H1 (cell line): Measurements from ENCODE around the gene RASGRP1.

Experiments used
- CHD2 ChIP-seq: IDR thresholded peaks from 2 replicates; pipeline ENCODE4 v1.6.1; 2012; ENCODE audit warnings: low read length, improper control_type of control experiment
- EP300 ChIP-seq, 2 experiments: IDR thresholded peaks; 1 replicate in 1 of 2; 2 replicates in 1 of 2; pipeline ENCODE4 v1.6.1; 2011 to 2012; ENCODE audit warnings: low read depth in 2 of 2, low read length in 2 of 2, mild to moderate bottlenecking in 2 of 2, borderline replicate concordance in 1 of 2, inconsistent platforms in 1 of 2, moderate library complexity in 1 of 2
- EZH2 ChIP-seq: fragments of 200-600 bp; sonication (generic); IDR thresholded peaks from 2 replicates; pipeline ENCODE4 v1.7.1; 2012; ENCODE audit warnings: low read depth, mild to moderate bottlenecking, moderate library complexity, low read length, inconsistent platforms; ENCODE audit not compliant: severe bottlenecking
- KDM1A ChIP-seq: fragments of 200-600, 300-600 bp; sonication (generic); IDR thresholded peaks from 2 replicates; pipeline ENCODE4 v1.7.1; 2016; ENCODE audit warnings: mild to moderate bottlenecking, low read length, borderline replicate concordance
- KDM5A ChIP-seq: fragments of 200-600 bp; IDR thresholded peaks from 2 replicates; pipeline ENCODE4 v1.7.1; 2012; ENCODE audit warnings: mild to moderate bottlenecking, low read length, inconsistent platforms, mixed read lengths
- POLR2A ChIP-seq, 2 experiments: IDR thresholded peaks; 1 replicate in 1 of 2; 2 replicates in 1 of 2; pipeline ENCODE4 v1.6.1; 2011; ENCODE audit warnings: low read depth in 2 of 2, low read length in 2 of 2, mild to moderate bottlenecking in 2 of 2; ENCODE audit errors: control extremely low read depth in 1 of 2
- POLR2AphosphoS5 ChIP-seq: IDR thresholded peaks from 2 replicates; pipeline ENCODE4 v1.6.1; 2011; ENCODE audit warnings: low read depth, low read length
- RFX5 ChIP-seq: IDR thresholded peaks from 2 replicates; pipeline ENCODE4 v1.6.1; 2011; ENCODE audit warnings: low read depth, low read length, improper control_type of control experiment, borderline replicate concordance
- SP1 ChIP-seq: IDR thresholded peaks from 2 replicates; pipeline ENCODE4 v1.6.1; 2011; ENCODE audit warnings: low read depth, low read length
- SRF ChIP-seq: IDR thresholded peaks from 2 replicates; pipeline ENCODE4 v1.6.1; 2011; ENCODE audit warnings: mild to moderate bottlenecking, low read depth, low read length, moderate library complexity
- TCF12 ChIP-seq: IDR thresholded peaks from 2 replicates; pipeline ENCODE4 v1.6.1; 2011; ENCODE audit warnings: low read depth, mild to moderate bottlenecking, low read length
- TF ChIP-seq, protein P1 (sequence below), 3 experiments: IDR thresholded peaks; 1 replicate in 2 of 3; 2 replicates in 1 of 3; pipeline versions ENCODE4 v1.5.1 to v1.6.1; 2011; ENCODE audit warnings: low read length in 3 of 3, mild to moderate bottlenecking in 3 of 3, inconsistent platforms in 2 of 3, low read depth in 1 of 3, moderate library complexity in 1 of 3; ENCODE audit not compliant: insufficient read depth in 1 of 3; ENCODE audit errors: control extremely low read depth in 1 of 3
- TF ChIP-seq, protein P2 (sequence below): fragments of 300-600 bp; sonication (generic); IDR thresholded peaks from 2 replicates; pipeline ENCODE4 v1.7.1; 2012; ENCODE audit warnings: low read length, moderate library complexity, mild to moderate bottlenecking, inconsistent platforms; ENCODE audit not compliant: insufficient replicate concordance

DNA sequence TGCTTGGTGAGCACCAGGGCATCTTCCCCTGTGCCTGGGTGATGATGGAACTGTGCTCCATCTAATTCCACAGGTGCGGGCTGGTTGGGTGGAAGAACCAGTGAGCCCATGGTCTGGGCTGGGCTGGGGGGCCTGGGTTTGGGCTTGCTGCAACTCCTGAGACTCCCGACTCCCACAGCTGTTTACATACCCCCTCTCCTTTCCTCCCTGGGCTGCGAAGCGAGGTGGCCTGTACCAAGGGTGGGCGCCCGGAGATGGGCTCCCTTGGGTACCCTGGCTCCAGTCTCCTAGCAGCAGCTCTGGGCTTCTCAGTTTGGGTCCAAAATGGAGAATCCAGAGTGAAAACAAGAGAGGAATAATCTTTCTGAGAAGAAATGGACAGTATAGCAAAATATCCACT, 105.1 kb downstream of the RASGRP1 start:
- TF ChIP-seq SRF (no peak), EZH2 (no peak), KDM5A (no peak), EP300 (IDR thresholded peaks at IDR 0.05; ENCODE audit: borderline replicate concordance in 1 of 2, low read depth in 2 of 2, low read length in 2 of 2) (no peak), RFX5 (no peak), POLR2A (IDR thresholded peaks at IDR 0.05; ENCODE audit: control extremely low read depth in 1 of 2, low read depth in 2 of 2, low read length in 2 of 2) (no peak), TCF12 (no peak), SP1 (no peak), KDM1A (no peak), CHD2 (no peak), POLR2AphosphoS5 (no peak)
- TF ChIP-seq, protein P1, sequence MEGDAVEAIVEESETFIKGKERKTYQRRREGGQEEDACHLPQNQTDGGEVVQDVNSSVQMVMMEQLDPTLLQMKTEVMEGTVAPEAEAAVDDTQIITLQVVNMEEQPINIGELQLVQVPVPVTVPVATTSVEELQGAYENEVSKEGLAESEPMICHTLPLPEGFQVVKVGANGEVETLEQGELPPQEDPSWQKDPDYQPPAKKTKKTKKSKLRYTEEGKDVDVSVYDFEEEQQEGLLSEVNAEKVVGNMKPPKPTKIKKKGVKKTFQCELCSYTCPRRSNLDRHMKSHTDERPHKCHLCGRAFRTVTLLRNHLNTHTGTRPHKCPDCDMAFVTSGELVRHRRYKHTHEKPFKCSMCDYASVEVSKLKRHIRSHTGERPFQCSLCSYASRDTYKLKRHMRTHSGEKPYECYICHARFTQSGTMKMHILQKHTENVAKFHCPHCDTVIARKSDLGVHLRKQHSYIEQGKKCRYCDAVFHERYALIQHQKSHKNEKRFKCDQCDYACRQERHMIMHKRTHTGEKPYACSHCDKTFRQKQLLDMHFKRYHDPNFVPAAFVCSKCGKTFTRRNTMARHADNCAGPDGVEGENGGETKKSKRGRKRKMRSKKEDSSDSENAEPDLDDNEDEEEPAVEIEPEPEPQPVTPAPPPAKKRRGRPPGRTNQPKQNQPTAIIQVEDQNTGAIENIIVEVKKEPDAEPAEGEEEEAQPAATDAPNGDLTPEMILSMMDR (IDR thresholded peaks at IDR 0.05; ENCODE audit: control extremely low read depth in 1 of 3, insufficient read depth in 1 of 3, low read depth in 1 of 3, low read length in 3 of 3): no peak
- TF ChIP-seq, protein P2, sequence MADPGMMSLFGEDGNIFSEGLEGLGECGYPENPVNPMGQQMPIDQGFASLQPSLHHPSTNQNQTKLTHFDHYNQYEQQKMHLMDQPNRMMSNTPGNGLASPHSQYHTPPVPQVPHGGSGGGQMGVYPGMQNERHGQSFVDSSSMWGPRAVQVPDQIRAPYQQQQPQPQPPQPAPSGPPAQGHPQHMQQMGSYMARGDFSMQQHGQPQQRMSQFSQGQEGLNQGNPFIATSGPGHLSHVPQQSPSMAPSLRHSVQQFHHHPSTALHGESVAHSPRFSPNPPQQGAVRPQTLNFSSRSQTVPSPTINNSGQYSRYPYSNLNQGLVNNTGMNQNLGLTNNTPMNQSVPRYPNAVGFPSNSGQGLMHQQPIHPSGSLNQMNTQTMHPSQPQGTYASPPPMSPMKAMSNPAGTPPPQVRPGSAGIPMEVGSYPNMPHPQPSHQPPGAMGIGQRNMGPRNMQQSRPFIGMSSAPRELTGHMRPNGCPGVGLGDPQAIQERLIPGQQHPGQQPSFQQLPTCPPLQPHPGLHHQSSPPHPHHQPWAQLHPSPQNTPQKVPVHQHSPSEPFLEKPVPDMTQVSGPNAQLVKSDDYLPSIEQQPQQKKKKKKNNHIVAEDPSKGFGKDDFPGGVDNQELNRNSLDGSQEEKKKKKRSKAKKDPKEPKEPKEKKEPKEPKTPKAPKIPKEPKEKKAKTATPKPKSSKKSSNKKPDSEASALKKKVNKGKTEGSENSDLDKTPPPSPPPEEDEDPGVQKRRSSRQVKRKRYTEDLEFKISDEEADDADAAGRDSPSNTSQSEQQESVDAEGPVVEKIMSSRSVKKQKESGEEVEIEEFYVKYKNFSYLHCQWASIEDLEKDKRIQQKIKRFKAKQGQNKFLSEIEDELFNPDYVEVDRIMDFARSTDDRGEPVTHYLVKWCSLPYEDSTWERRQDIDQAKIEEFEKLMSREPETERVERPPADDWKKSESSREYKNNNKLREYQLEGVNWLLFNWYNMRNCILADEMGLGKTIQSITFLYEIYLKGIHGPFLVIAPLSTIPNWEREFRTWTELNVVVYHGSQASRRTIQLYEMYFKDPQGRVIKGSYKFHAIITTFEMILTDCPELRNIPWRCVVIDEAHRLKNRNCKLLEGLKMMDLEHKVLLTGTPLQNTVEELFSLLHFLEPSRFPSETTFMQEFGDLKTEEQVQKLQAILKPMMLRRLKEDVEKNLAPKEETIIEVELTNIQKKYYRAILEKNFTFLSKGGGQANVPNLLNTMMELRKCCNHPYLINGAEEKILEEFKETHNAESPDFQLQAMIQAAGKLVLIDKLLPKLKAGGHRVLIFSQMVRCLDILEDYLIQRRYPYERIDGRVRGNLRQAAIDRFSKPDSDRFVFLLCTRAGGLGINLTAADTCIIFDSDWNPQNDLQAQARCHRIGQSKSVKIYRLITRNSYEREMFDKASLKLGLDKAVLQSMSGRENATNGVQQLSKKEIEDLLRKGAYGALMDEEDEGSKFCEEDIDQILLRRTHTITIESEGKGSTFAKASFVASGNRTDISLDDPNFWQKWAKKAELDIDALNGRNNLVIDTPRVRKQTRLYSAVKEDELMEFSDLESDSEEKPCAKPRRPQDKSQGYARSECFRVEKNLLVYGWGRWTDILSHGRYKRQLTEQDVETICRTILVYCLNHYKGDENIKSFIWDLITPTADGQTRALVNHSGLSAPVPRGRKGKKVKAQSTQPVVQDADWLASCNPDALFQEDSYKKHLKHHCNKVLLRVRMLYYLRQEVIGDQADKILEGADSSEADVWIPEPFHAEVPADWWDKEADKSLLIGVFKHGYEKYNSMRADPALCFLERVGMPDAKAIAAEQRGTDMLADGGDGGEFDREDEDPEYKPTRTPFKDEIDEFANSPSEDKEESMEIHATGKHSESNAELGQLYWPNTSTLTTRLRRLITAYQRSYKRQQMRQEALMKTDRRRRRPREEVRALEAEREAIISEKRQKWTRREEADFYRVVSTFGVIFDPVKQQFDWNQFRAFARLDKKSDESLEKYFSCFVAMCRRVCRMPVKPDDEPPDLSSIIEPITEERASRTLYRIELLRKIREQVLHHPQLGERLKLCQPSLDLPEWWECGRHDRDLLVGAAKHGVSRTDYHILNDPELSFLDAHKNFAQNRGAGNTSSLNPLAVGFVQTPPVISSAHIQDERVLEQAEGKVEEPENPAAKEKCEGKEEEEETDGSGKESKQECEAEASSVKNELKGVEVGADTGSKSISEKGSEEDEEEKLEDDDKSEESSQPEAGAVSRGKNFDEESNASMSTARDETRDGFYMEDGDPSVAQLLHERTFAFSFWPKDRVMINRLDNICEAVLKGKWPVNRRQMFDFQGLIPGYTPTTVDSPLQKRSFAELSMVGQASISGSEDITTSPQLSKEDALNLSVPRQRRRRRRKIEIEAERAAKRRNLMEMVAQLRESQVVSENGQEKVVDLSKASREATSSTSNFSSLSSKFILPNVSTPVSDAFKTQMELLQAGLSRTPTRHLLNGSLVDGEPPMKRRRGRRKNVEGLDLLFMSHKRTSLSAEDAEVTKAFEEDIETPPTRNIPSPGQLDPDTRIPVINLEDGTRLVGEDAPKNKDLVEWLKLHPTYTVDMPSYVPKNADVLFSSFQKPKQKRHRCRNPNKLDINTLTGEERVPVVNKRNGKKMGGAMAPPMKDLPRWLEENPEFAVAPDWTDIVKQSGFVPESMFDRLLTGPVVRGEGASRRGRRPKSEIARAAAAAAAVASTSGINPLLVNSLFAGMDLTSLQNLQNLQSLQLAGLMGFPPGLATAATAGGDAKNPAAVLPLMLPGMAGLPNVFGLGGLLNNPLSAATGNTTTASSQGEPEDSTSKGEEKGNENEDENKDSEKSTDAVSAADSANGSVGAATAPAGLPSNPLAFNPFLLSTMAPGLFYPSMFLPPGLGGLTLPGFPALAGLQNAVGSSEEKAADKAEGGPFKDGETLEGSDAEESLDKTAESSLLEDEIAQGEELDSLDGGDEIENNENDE: no peak
